ENCODE data around the gene CALB2.
"Not testable (repeated sequence)": the region's sequence is repeated elsewhere in the genome, so short reads cannot be mapped to it uniquely, and the experiment has no call there.

Gene CALB2

GRCh38 chr16:71352963-71353460, 5.5 kb upstream of the CALB2 start:
- no peak for DNase-seq

- no peak for DNase-seq
These were observed 4.8 kb upstream of the CALB2 start for GRCh38 chr16:71353736-71354135.

GRCh38 chr16:71354156-71354555, 4.4 kb upstream of the CALB2 start:
- DNase-seq: no peak

- DNase-seq: no peak
These were observed 2.3 kb upstream of the CALB2 start for GRCh38 chr16:71356051-71356740.

GRCh38 chr16:71356936-71357335, 1.6 kb upstream of the CALB2 start:
- not testable (repeated sequence) for DNase-seq

- no peak for DNase-seq
These were observed 842 bp upstream of the CALB2 start for GRCh38 chr16:71357681-71358080.

GRCh38 chr16:71359431-71359830, 908 bp downstream of the CALB2 start:
- DNase-seq: no peak

- no peak for DNase-seq
These were observed 1.9 kb downstream of the CALB2 start for GRCh38 chr16:71360378-71360777.

GRCh38 chr16:71364133-71364681, 5.7 kb downstream of the CALB2 start:
- DNase-seq: peak; percentile 83 to 94

- DNase-seq: no peak
These were observed 6.5 kb downstream of the CALB2 start for GRCh38 chr16:71365021-71365420.

- DNase-seq: no peak
These were observed 8.9 kb downstream of the CALB2 start for GRCh38 chr16:71367241-71367976.

- DNase-seq: no peak
These were observed 10.4 kb downstream of the CALB2 start for GRCh38 chr16:71368958-71369357.

- no peak for DNase-seq
These were observed 11.0 kb downstream of the CALB2 start for GRCh38 chr16:71369494-71369893.

- no peak for DNase-seq
These were observed 12.7 kb downstream of the CALB2 start for GRCh38 chr16:71371237-71371636.

- DNase-seq: no peak
These were observed 14.6 kb downstream of the CALB2 start for GRCh38 chr16:71373073-71373472.

- DNase-seq: no peak
These were observed 18.1 kb downstream of the CALB2 start for GRCh38 chr16:71376465-71377157.

- no peak for DNase-seq
These were observed 21.2 kb downstream of the CALB2 start for GRCh38 chr16:71379711-71380110.

- no peak for DNase-seq
These were observed 22.3 kb downstream of the CALB2 start for GRCh38 chr16:71380831-71381230.

GRCh38 chr16:71383054-71383773, 24.7 kb downstream of the CALB2 start:
- DNase-seq: no peak

- no peak for DNase-seq
These were observed 25.7 kb downstream of the CALB2 start for GRCh38 chr16:71384073-71384724.

GRCh38 chr16:71387045-71387871, 28.7 kb downstream of the CALB2 start:
- DNase-seq: no peak

All from cerebellar nuclear complex (tissue), 1 donor.